Right forelimb (tissue), 1 donor: ENCODE data around the gene SLC25A5.
A peak's percentile ranks its signal among the peaks of the same experiment; 100 is the strongest.

Source experiments
- DNase-seq: peaks from one replicate; pipeline ENCODE4 v3.0.0-alpha.2; 2018

The SLC25A5 gene

DNA sequence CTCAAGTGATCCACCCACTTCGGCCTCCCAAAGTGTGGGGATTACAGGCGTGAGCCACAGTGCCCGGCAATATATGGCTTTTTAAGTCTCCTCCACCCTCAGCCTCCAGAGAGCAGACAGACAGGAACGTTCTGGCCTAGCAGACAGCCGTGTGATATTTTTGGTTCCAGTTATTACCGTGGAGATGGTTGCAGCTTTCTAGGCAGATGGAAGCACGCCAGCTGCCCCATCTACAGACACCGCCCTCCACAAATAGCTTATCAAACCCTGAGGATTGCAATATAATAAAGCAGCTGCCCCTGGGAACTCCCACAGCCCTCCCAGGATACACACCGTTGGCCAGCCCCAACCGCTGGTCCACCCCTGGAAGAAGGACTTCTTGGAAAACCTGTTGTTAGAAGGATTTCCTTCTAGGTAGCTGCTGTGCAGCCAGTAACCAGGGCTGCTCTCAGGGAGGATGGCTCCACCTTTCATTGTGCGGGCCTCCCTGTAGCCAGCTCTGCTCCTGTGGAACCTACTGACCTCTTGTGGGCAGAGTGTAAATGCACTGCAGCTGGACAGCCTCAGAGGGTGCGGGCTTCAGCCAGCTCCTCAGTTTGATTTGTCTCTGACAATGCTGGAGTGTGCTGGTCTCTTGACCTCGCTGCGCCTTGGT, 44.0 kb downstream of the SLC25A5 start:
- DNase-seq, result peak; percentile 46

DNA sequence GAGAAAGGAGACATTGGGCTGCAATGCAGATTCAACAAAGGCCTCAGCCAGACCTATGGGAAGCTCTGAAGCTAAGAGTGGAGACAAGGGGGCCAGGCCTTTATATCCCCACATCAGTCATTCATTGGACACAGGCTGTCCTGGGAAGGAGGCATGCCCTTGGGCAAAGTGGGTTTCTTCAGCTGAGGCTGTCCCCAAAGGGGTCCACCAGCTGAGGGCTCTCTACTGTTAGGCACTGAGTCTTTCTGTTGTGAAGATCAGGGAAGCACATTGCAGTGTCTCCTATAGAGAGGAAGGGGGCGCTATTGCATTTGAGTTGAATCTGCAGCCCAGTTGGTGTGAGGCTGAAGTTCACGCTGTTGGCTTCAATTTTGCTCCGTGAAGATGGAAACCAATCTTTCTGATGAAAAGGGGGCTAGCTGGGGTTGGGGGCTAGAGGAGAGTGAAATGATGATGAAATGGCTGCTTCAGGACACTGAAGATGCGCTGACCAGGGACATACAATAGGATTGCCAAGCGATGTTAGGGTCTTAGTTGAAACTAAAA, 48.0 kb downstream of the SLC25A5 start:
- peak; percentile 45 for DNase-seq

DNA sequence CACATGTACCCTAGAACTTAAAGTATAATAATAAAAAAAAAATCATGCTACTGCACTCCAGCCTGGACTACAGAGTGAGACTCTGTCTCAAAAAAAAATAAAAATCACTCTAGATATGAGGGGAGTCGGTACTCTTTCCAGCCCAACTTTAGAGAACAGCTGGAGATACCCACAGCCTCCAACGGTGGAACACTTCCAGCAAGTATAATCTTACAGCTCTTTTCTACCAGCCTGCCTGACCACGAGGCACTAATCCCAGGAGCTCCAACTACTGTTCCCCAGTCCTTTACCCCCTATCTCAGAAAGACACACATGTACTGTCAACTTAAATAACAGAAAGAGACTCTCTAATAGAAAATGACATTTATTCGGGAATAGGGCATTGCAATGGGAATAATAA, 50.1 kb downstream of the SLC25A5 start:
- no peak for DNase-seq
